ENCODE data around the gene MDFI.

The MDFI gene

GRCh38 chr6:41605649-41606048, 32.6 kb upstream of the MDFI start:
- Histone ChIP-seq H3K4me3 (replicated peaks; ENCODE audit: insufficient read depth, low read length) (no peak overlapping the region), H3K27ac (replicated peaks) (no peak overlapping the region), H3K27me3 (ENCODE audit: insufficient read depth, poor library complexity, severe bottlenecking) (no peaks in the 10 kb centered on the region)
- no peak for DNase-seq (ENCODE audit: low read depth in 1 of 2, low spot score in 1 of 2)
- no peak for TF ChIP-seq GABPA (IDR thresholded peaks at IDR 0.05; ENCODE audit: low read depth)

- no peak for TF ChIP-seq GABPA (IDR thresholded peaks at IDR 0.05; ENCODE audit: low read depth)
- TF ChIP-seq POLR2AphosphoS5 (IDR thresholded peaks at IDR 0.05; ENCODE audit: low read depth), result no peak
- TF ChIP-seq CTCF (IDR thresholded peaks at IDR 0.05; ENCODE audit: insufficient read depth, low read length), result no peak
- TF ChIP-seq REST (IDR thresholded peaks at IDR 0.05; ENCODE audit: insufficient replicate concordance, low read depth), result no peak
- TF ChIP-seq SPI1 (IDR thresholded peaks at IDR 0.05; ENCODE audit: borderline replicate concordance, low read depth), result no peak
- no peak overlapping the region for H3K4me3 ChIP-seq (replicated peaks; ENCODE audit: insufficient read depth, low read length)
These were observed 31.2 kb upstream of the MDFI start for GRCh38 chr6:41607036-41607435.

GRCh38 chr6:41607736-41608135, 30.5 kb upstream of the MDFI start:
- H3K27me3 ChIP-seq (ENCODE audit: insufficient read depth, poor library complexity, severe bottlenecking), result no peaks in the 10 kb centered on the region
- DNase-seq (ENCODE audit: low read depth in 1 of 2, low spot score in 1 of 2), result no peak
- no peak overlapping the region for H3K4me3 ChIP-seq (replicated peaks; ENCODE audit: insufficient read depth, low read length)
- TF ChIP-seq SPI1 (IDR thresholded peaks at IDR 0.05; ENCODE audit: borderline replicate concordance, low read depth), result no peak
- TF ChIP-seq POLR2AphosphoS5 (IDR thresholded peaks at IDR 0.05; ENCODE audit: low read depth), result no peak
- TF ChIP-seq CTCF (IDR thresholded peaks at IDR 0.05; ENCODE audit: insufficient read depth, low read length), result no peak
- TF ChIP-seq REST (IDR thresholded peaks at IDR 0.05; ENCODE audit: insufficient replicate concordance, low read depth), result no peak
- TF ChIP-seq GABPA (IDR thresholded peaks at IDR 0.05; ENCODE audit: low read depth), result no peak
- H3K27ac ChIP-seq (replicated peaks), result no peak overlapping the region

More at GRCh38 chr6:41607036-41607435, 31.2 kb upstream of the MDFI start:
- DNase-seq (ENCODE audit: low read depth in 1 of 2, low spot score in 1 of 2), result no peak
- Histone ChIP-seq H3K27me3 (ENCODE audit: insufficient read depth, poor library complexity, severe bottlenecking) (no peaks in the 10 kb centered on the region), H3K27ac (replicated peaks) (no peak overlapping the region)

- DNase-seq (ENCODE audit: low read depth in 1 of 2, low spot score in 1 of 2), result no peak
- Histone ChIP-seq H3K27me3 (ENCODE audit: insufficient read depth, poor library complexity, severe bottlenecking) (no peaks in the 10 kb centered on the region), H3K27ac (replicated peaks) (no peak overlapping the region), H3K4me3 (replicated peaks; ENCODE audit: insufficient read depth, low read length) (no peak overlapping the region)
- TF ChIP-seq REST (IDR thresholded peaks at IDR 0.05; ENCODE audit: insufficient replicate concordance, low read depth) (no peak), POLR2AphosphoS5 (IDR thresholded peaks at IDR 0.05; ENCODE audit: low read depth) (no peak), GABPA (IDR thresholded peaks at IDR 0.05; ENCODE audit: low read depth) (no peak), SPI1 (IDR thresholded peaks at IDR 0.05; ENCODE audit: borderline replicate concordance, low read depth) (no peak), CTCF (IDR thresholded peaks at IDR 0.05; ENCODE audit: insufficient read depth, low read length) (no peak)
These were observed 29.7 kb upstream of the MDFI start for GRCh38 chr6:41608443-41609151.

All from HL-60 (cell line).